Heart left ventricle (tissue), 16 donors: ENCODE measurements around the gene CHD2. TPM values are rescaled to one million over a fixed set of nuclear protein-coding genes. Genes with fewer than 3 reads are reported as not detected.

Experiments
- ATAC-seq, 4 donors: fragments of 200-7000 bp; cut with Tn5 transposase; one replicate each; pipeline ENCODE4 v1.9.1; 2020 to 2022; ENCODE audit warnings: moderate library complexity in 4 of 4, mild to moderate bottlenecking in 3 of 4, moderate number of reproducible peaks in 1 of 4
- DNase-seq, 5 donors: peaks; one replicate each; pipeline ENCODE4 v3.0.0-alpha.2; 2020
- H3K27ac ChIP-seq, 12 donors: fragments of 200-600 bp; sonication (generic) in 4 of 12; one replicate each; pipeline versions ENCODE4 v1.5.0 to v1.8.0; 2016 to 2022; ENCODE audit warnings: mild to moderate bottlenecking in 2 of 12
- H3K27me3 ChIP-seq, 9 donors: fragments of 200-600 bp; sonication (generic) in 2 of 9; one replicate each; pipeline versions ENCODE4 v1.5.1 to v1.8.0; 2016 to 2022; ENCODE audit warnings: mild to moderate bottlenecking in 3 of 9
- H3K36me3 ChIP-seq, 9 donors: fragments of 200-600 bp; sonication (generic) in 2 of 9; one replicate each; pipeline versions ENCODE4 v1.5.0 to v1.8.0; 2018 to 2022; ENCODE audit warnings: mild to moderate bottlenecking in 2 of 9
- H3K4me1 ChIP-seq, 12 donors: fragments of 200-600 bp; sonication (generic) in 4 of 12; one replicate each; pipeline versions ENCODE4 v1.5.0 to v1.8.0; 2016 to 2022; ENCODE audit warnings: mild to moderate bottlenecking in 3 of 12
- H3K4me3 ChIP-seq, 12 donors: fragments of 200-600 bp; sonication (generic) in 4 of 12; one replicate each; pipeline versions ENCODE4 v1.5.0 to v1.8.0; 2017 to 2022; ENCODE audit warnings: mild to moderate bottlenecking in 9 of 12, moderate library complexity in 4 of 12
- H3K9me3 ChIP-seq, 12 donors: fragments of 200-600 bp; sonication (generic) in 4 of 12; one replicate each; pipeline versions ENCODE4 v1.5.0 to v1.8.0; 2016 to 2022; ENCODE audit warnings: mild to moderate bottlenecking in 1 of 12
- CTCF ChIP-seq, 12 donors: fragments of 200-600 bp; sonication (generic) in 4 of 12; IDR thresholded peaks; one replicate each; pipeline versions ENCODE4 v1.5.0 to v1.8.0; 2018 to 2022; ENCODE audit warnings: antibody characterized with exemption in 12 of 12, mild to moderate bottlenecking in 5 of 12
- POLR2A ChIP-seq, 2 donors: fragments of 450-650 bp; IDR thresholded peaks; one replicate each; pipeline ENCODE4 v1.6.1; 2017; ENCODE audit warnings: antibody characterized with exemption in 2 of 2, mild to moderate bottlenecking in 2 of 2, moderate library complexity in 2 of 2
- whole genome bisulfite sequencing, 4 donors: extraction: QIAGEN DNeasy Blood & Tissue Kit in 2 of 4; methylation state at CpG; one replicate each; pipeline versions ENCODE4 v1.1.5 to v1.1.7; 2013 to 2018; 5-methylcytosine and 5-hydroxymethylcytosine counted together
- intact Hi-C, 10 donors: fragments of 100-400 bp; cut with DNase I; formaldehyde crosslinking; loops; one replicate each; pipeline versions ENCODE4 v1.11.1 to v1.14.2; 2022
- polyA plus RNA-seq, 2 donors: library from polyadenylated mRNA; stranded (reverse); fragments of 200-250 nt; gene quantifications; one replicate each; pipeline ENCODE4 v1.2.3, GENCODE V29; 2013
- total RNA-seq, 9 donors: library from RNA; depleted of rRNA in 2 of 9; stranded (reverse); fragments of >200 nt in 2 of 9; fragmentation: NEBNext Ultra II Directional in 3 of 9; extraction: Animal tissue kit (Norgen Biotek cat#: 25700) in 3 of 9; gene quantifications; one replicate each; pipeline versions ENCODE4 v1.1.0 to v1.2.4, GENCODE V29; 2016 to 2023
- donor health status: ischemic (EF 13 %, LVEDD 7.1; RV severe dilation, severe dysfunction).
- donor health status: healthy with polysubstance abuse.
- donor health status: DM: no; HTN: yes; CAD: no.
- donor health status: DM: no; HTN: no; CAD: no.
- donor health status: ischemic (EF 25% LVEDD 6.9; RV normal size, moderate dysfunction).
- donor health status: ischemic (EF 25% LVEDD 5.7; RV mildly dilated, moderate dysfunction).
- donor health status: healthy.
- donor health status: DM: yes; HTN: yes; CAD: no.
- donor health status: ischemic (EF 35%, LVEDD 5.7; RV mildly dilated, moderate dysfunction).
- donor health status: nonischemic (EF 11% LVEDD 7.7; RV severe dilation, severe dysfunction).
- donor health status: DM: yes; HTN: yes; CAD: no.
- donor health status: PGD.
- donor health status: ischemic (EF 29% LVEDD 5.4; RV normal size, mild dysfunction).
- donor health status: nonischemic (EF 23%, LVEDD 6.1; RV moderate dilation, normal function).

CHD2 gene
- total and polyA plus RNA-seq, 11 donors = 23.1 to 76.8 (median 41.6) TPM

- intact Hi-C loops = loop anchor here in 1 of 10 donors (10.0 kb wide), 1 partner anchor 936 kb away; no protein-coding TSS in a partner anchor
- Histone ChIP-seq H3K36me3 (peaks cover 0 to 80% (median 30%) of the 10 kb centered on the region in 9 donors), H3K9me3 (peaks cover 0 to 14% (median 0%) of the 10 kb centered on the region in 12 donors), H3K4me1 (peaks cover 0 to 8% (median 0%) of the 10 kb centered on the region in 12 donors), H3K4me3 (no peak overlapping the region), H3K27ac (peak overlapping the region in 1 of 12 donors; percentile 36), H3K27me3 (no peaks in the 10 kb centered on the region)
- WGBS, 4 donors = 87 to 93% (median 90%) methylated on average over 13 to 14 of the region's 14 CpGs
- no peak for ATAC-seq
- TF ChIP-seq CTCF (IDR thresholded peaks at IDR 0.05) (no peak), POLR2A (IDR thresholded peaks at IDR 0.05) (no peak)
- DNase-seq = peak in 1 of 5 donors; percentile 52
Measured at GRCh38 chr15:93048426-93048721, 148.2 kb downstream of the CHD2 start.

DNA sequence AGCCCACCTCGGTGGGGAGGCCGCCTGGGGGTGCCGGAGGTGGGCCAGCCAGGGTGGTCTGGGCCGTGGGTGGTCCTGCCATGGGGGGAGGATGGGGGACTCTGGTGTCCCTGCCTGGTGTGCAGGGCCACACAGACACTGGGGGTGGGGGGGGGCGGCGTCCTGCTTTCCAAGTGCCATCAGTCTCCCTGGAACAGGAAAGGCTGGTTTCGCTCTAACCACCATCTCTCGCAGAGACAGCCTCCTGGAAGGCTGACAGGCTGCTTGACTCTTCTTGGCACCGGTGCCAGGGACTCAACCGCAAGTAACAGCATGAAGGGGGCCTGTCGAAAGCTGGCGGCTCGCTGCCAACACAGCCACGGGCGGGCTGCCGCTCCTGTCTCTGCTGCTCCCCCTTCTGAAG is 148.6 kb downstream of the CHD2 start:
- no peak overlapping the region for H3K4me3 ChIP-seq
- H3K27ac ChIP-seq = peak overlapping the region in 1 of 12 donors; percentile 36
- intact Hi-C loops = loop anchor here in 1 of 10 donors (10.0 kb wide), 1 partner anchor 936 kb away; no protein-coding TSS in a partner anchor
- no peaks in the 10 kb centered on the region for H3K27me3 ChIP-seq
- TF ChIP-seq POLR2A (IDR thresholded peaks at IDR 0.05) (no peak), CTCF (IDR thresholded peaks at IDR 0.05) (no peak)
- WGBS, 4 donors = 43 to 84% (median 57%) methylated on average over 5 to 16 of the region's 16 CpGs
- peaks cover 0 to 14% (median 0%) of the 10 kb centered on the region in 12 donors for H3K9me3 ChIP-seq
- ATAC-seq (no peak), DNase-seq (no peak)
- H3K4me1 ChIP-seq = peaks cover 0 to 8% (median 0%) of the 10 kb centered on the region in 12 donors
- peaks cover 0 to 80% (median 30%) of the 10 kb centered on the region in 9 donors for H3K36me3 ChIP-seq

DNA sequence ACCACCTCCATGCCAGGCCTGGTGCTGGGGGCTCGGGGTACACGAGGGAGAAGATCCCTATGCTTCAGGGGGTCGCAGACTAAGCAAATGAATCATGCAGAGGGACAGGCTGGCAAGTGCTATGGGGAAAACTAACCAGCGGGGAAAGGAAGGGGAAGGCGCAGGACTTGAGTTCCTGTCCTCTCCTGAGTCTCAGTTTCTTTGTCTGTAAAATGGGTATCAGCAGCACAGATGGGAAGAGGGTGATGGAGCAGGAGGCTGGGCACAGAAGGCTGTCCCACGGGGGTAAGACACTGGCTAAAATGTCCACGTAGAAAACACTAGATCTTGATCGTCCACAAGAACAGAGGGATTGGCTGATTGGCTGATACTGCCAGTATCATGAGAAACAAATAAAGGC is 149.1 kb downstream of the CHD2 start:
- no peak for DNase-seq
- peaks cover 0 to 76% (median 30%) of the 10 kb centered on the region in 9 donors for H3K36me3 ChIP-seq
- ATAC-seq = no peak
- peak overlapping the region in 1 of 12 donors; percentile 36 for H3K27ac ChIP-seq
- no peak for TF ChIP-seq CTCF (IDR thresholded peaks at IDR 0.05)
- TF ChIP-seq POLR2A (IDR thresholded peaks at IDR 0.05) = no peak
- no peaks in the 10 kb centered on the region for H3K27me3 ChIP-seq
- H3K4me1 ChIP-seq = peaks cover 0 to 8% (median 0%) of the 10 kb centered on the region in 12 donors
- intact Hi-C loops = loop anchor here in 1 of 10 donors (10.0 kb wide), 1 partner anchor 936 kb away; no protein-coding TSS in a partner anchor
- H3K4me3 ChIP-seq = no peak overlapping the region
- H3K9me3 ChIP-seq = peaks cover 0 to 14% (median 0%) of the 10 kb centered on the region in 12 donors
- WGBS, 4 donors = 72 to 83% (median 75%) methylated on average over 8 of the region's 8 CpGs

DNA sequence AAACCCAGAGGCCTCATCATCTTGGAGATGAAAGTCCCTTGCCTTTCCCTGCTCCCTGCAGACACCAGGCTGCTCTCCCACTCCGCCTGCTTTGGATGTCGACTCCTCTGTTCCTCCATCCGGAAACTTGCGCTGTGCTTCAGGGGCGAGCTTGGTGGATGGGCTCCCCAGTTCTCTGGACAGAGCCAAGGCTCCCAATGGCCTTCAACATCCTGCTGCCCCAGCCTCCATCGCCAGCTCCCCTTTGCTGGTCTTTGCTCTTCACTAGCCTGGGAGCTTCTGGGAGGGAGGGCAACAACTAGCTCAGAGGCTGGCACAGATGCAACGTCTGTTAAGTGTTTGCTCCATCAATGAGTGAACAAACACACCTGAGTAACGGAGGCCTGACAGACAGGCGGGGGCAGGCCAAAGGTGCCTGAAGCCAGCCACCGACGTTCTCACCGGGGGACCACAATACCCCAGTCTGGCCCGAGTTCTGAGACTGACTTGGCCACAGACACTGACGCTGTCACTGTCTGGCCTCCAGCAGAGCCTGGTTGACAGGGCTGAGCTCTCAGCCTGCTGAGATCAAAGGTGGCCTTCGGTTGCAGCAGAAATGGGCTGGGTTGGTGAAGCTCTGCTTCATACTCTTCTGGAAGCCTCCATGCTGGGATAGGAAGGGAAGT is 149.9 kb downstream of the CHD2 start:
- ATAC-seq (no peak), DNase-seq (no peak)
- intact Hi-C loops = loop anchor here in 1 of 10 donors (10.0 kb wide), 1 partner anchor 935 kb away; no protein-coding TSS in a partner anchor
- Histone ChIP-seq H3K9me3 (peaks cover 0 to 14% (median 0%) of the 10 kb centered on the region in 12 donors), H3K27me3 (no peaks in the 10 kb centered on the region), H3K36me3 (peaks cover 0 to 73% (median 30%) of the 10 kb centered on the region in 9 donors), H3K4me1 (peaks cover 0 to 8% (median 0%) of the 10 kb centered on the region in 12 donors), H3K4me3 (no peak overlapping the region), H3K27ac (peak overlapping the region in 1 of 12 donors; percentile 36)
- no peak for TF ChIP-seq CTCF (IDR thresholded peaks at IDR 0.05)
- TF ChIP-seq POLR2A (IDR thresholded peaks at IDR 0.05) = no peak
- 80 to 85% (median 82%) methylated on average over 13 to 15 of the region's 15 CpGs for WGBS, 4 donors
